ENCODE data around the gene TAB2.

The TAB2 gene

GRCh38 chr6:149439626-149440025 is 122.1 kb downstream of the TAB2 start:
- Histone ChIP-seq H3K4me3 (ENCODE audit: low read depth, low read length) (no peak overlapping the region), H3K9me3 (ENCODE audit: control insufficient read depth, insufficient read depth, low read depth, low read length) (no peaks in the 10 kb centered on the region), H3K36me3 (ENCODE audit: control insufficient read depth in 2 of 2, insufficient read depth in 1 of 2, low read length in 2 of 2) (no peaks in the 10 kb centered on the region), H3K4me1 (ENCODE audit: control insufficient read depth, insufficient read depth, low read length) (no peaks in the 10 kb centered on the region; the same call in 1 of the 2 replicates), H3K27ac (ENCODE audit: extremely low read depth, low read depth, low read length) (no peak overlapping the region)
- POLR2A ChIA-PET: no interaction called here
- no peak for TF ChIP-seq ZNF571 (tag by site-specific recombination; IDR thresholded peaks at IDR 0.05)
- no peak for TF ChIP-seq REST (tag by site-specific recombination; IDR thresholded peaks at IDR 0.05)
- TF ChIP-seq ZNF654 (tag by site-specific recombination; IDR thresholded peaks at IDR 0.05; ENCODE audit: low read depth): no peak
- no peak for TF ChIP-seq SP2 (tag by site-specific recombination; IDR thresholded peaks at IDR 0.05)
- CTCF ChIA-PET: interaction anchor here (1.0 to 3.1 kb wide), 2 partner anchors 7 to 12 kb away, joined by 4 to 24 read pairs; no protein-coding TSS in a partner anchor

GRCh38 chr6:149440735-149441671 is 123.5 kb downstream of the TAB2 start:
- CTCF ChIA-PET: interaction anchor here (0.5 to 3.1 kb wide), 8 partner anchors 9 to 1768 kb away, joined by 3 to 24 read pairs (median 4); no protein-coding TSS in a partner anchor

DNA sequence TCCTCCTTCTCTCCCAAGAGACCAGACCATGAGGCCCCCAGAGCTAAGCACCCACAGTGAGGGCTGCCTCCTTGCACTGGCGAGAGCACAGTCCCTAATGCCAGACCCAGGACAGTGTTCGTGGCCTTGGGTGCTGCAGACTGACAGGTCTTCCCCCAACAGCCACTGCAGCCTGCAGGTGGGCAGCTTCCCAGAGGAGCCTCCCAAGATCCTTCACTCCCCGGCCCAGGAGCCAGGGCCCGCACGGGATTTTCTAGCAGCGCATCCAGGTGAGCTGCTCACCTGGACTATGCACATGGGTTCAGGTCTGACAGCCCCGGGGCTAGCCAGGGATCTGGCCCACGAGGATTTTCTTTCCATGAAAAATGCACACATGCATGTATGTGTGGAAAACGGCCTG is 124.2 kb downstream of the TAB2 start:
- CTCF ChIA-PET: interaction anchor here (0.9 to 3.1 kb wide), 4 partner anchors 9 to 864 kb away, joined by 3 to 24 read pairs (median 4); no protein-coding TSS in a partner anchor
- H3K4me3 ChIP-seq (ENCODE audit: low read depth, low read length): no peak overlapping the region
- TF ChIP-seq, protein P1, sequence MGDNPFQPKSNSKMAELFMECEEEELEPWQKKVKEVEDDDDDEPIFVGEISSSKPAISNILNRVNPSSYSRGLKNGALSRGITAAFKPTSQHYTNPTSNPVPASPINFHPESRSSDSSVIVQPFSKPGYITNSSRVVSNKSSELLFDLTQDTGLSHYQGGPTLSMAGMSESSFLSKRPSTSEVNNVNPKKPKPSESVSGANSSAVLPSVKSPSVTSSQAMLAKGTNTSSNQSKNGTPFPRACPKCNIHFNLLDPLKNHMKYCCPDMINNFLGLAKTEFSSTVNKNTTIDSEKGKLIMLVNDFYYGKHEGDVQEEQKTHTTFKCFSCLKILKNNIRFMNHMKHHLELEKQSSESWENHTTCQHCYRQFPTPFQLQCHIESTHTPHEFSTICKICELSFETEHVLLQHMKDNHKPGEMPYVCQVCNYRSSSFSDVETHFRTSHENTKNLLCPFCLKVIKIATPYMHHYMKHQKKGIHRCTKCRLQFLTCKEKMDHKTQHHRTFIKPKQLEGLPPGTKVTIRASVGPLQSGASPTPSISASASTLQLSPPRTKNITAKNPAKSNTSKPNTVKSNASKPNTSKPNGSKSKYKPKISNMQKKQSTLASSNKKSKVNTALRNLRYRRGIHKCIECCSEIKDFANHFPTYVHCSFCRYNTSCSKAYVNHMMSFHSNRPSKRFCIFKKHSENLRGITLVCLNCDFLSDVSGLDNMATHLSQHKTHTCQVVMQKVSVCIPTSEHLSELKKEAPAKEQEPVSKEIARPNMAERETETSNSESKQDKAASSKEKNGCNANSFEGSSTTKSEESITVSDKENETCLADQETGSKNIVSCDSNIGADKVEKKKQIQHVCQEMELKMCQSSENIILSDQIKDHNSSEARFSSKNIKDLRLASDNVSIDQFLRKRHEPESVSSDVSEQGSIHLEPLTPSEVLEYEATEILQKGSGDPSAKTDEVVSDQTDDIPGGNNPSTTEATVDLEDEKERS (tag by site-specific recombination; IDR thresholded peaks at IDR 0.05): no peak
- TF ChIP-seq BCL11B (tag by site-specific recombination; IDR thresholded peaks at IDR 0.05; ENCODE audit: low read depth) (no peak), ZNF426 (tag by site-specific recombination; IDR thresholded peaks at IDR 0.05) (no peak), ZNF843 (tag by site-specific recombination; IDR thresholded peaks at IDR 0.05) (no peak), ZBTB20 (tag by site-specific recombination; IDR thresholded peaks at IDR 0.05) (no peak), SCRT1 (tag by site-specific recombination; IDR thresholded peaks at IDR 0.05; ENCODE audit: borderline replicate concordance) (no peak), ZNF169 (tag by site-specific recombination; IDR thresholded peaks at IDR 0.05) (no peak), ZNF768 (tag by site-specific recombination; IDR thresholded peaks at IDR 0.05) (no peak), ZNF350 (tag by site-specific recombination; IDR thresholded peaks at IDR 0.05) (no peak)
- no peak overlapping the region; the same call in 1 of the 2 replicates for H3K27ac ChIP-seq (ENCODE audit: extremely low read depth, low read depth, low read length)
- no peaks in the 10 kb centered on the region for H3K9me3 ChIP-seq (ENCODE audit: control insufficient read depth, insufficient read depth, low read depth, low read length)
- H3K4me1 ChIP-seq (ENCODE audit: control insufficient read depth, insufficient read depth, low read length): no peaks in the 10 kb centered on the region; the same call in 1 of the 2 replicates
- no peaks in the 10 kb centered on the region for H3K36me3 ChIP-seq (ENCODE audit: control insufficient read depth in 2 of 2, insufficient read depth in 1 of 2, low read length in 2 of 2)
- POLR2A ChIA-PET: no interaction called here

More at GRCh38 chr6:149440735-149441671, 123.5 kb downstream of the TAB2 start:
- POLR2A ChIA-PET: no interaction called here
- Histone ChIP-seq H3K9me3 (ENCODE audit: control insufficient read depth, insufficient read depth, low read depth, low read length) (no peaks in the 10 kb centered on the region), H3K36me3 (ENCODE audit: control insufficient read depth in 2 of 2, insufficient read depth in 1 of 2, low read length in 2 of 2) (no peaks in the 10 kb centered on the region), H3K4me1 (ENCODE audit: control insufficient read depth, insufficient read depth, low read length) (no peaks in the 10 kb centered on the region; the same call in 1 of the 2 replicates), H3K27ac (ENCODE audit: extremely low read depth, low read depth, low read length) (no peak overlapping the region; the same call in 1 of the 2 replicates), H3K4me3 (ENCODE audit: low read depth, low read length) (no peak overlapping the region)
- peak; percentile 58; the same call in 1 of the 2 replicates for TF ChIP-seq SCRT2 (tag by site-specific recombination; IDR thresholded peaks at IDR 0.05)
- TF ChIP-seq ZNF239 (tag by site-specific recombination; IDR thresholded peaks at IDR 0.05): no peak
- TF ChIP-seq ZSCAN30 (tag by site-specific recombination; IDR thresholded peaks at IDR 0.05): no peak
- TF ChIP-seq OVOL3 (tag by site-specific recombination; IDR thresholded peaks at IDR 0.05): no peak
- no peak for TF ChIP-seq ZNF174 (tag by site-specific recombination; IDR thresholded peaks at IDR 0.05)
- no peak for TF ChIP-seq ZNF514 (tag by site-specific recombination; IDR thresholded peaks at IDR 0.05)
- TF ChIP-seq ZNF23 (tag by site-specific recombination; IDR thresholded peaks at IDR 0.05; ENCODE audit: borderline replicate concordance): no peak
- no peak for TF ChIP-seq ZNF423 (tag by site-specific recombination; IDR thresholded peaks at IDR 0.05)
- no peak for TF ChIP-seq ZNF660 (tag by site-specific recombination; IDR thresholded peaks at IDR 0.05)
- TF ChIP-seq ZXDB (tag by site-specific recombination; IDR thresholded peaks at IDR 0.05): no peak
- peak; percentile 71 for TF ChIP-seq ZBTB8A (tag by site-specific recombination; IDR thresholded peaks at IDR 0.05)
- TF ChIP-seq ZNF621 (tag by site-specific recombination; IDR thresholded peaks at IDR 0.05): no peak
- no peak for TF ChIP-seq RBAK (tag by site-specific recombination; IDR thresholded peaks at IDR 0.05)
- TF ChIP-seq ZNF266 (tag by site-specific recombination; IDR thresholded peaks at IDR 0.05; ENCODE audit: low read depth): no peak
- TF ChIP-seq, protein P2, sequence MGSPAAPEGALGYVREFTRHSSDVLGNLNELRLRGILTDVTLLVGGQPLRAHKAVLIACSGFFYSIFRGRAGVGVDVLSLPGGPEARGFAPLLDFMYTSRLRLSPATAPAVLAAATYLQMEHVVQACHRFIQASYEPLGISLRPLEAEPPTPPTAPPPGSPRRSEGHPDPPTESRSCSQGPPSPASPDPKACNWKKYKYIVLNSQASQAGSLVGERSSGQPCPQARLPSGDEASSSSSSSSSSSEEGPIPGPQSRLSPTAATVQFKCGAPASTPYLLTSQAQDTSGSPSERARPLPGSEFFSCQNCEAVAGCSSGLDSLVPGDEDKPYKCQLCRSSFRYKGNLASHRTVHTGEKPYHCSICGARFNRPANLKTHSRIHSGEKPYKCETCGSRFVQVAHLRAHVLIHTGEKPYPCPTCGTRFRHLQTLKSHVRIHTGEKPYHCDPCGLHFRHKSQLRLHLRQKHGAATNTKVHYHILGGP (tag by site-specific recombination; IDR thresholded peaks at IDR 0.05): no peak
- no peak for TF ChIP-seq ZNF626 (tag by site-specific recombination; IDR thresholded peaks at IDR 0.05)
- TF ChIP-seq ZNF274 (IDR thresholded peaks at IDR 0.05; ENCODE audit: low read length): no peak
- no peak for TF ChIP-seq ZNF274 (tag by site-specific recombination; IDR thresholded peaks at IDR 0.05; ENCODE audit: borderline replicate concordance)
